Chondrocyte (in vitro differentiated cells): ENCODE measurements around the gene NR2F2. TPM values are rescaled to one million over a fixed set of nuclear protein-coding genes. Genes with fewer than 3 reads are reported as not detected.

Experiments
- DNase-seq: peaks from one replicate; pipeline ENCODE4 v3.0.0; 2021; ENCODE audit warnings: mixed read lengths, low spot score
- H3K27ac Mint-ChIP-seq: one replicate; pipeline ENCODE4 v1.8.0; 2021; ENCODE audit warnings: mild to moderate bottlenecking, moderate library complexity, mixed read lengths; ENCODE audit not compliant: unreplicated experiment
- H3K27me3 Mint-ChIP-seq: 2 replicates; pipeline ENCODE4 v1.8.0; 2021; ENCODE audit warnings: low read depth, mixed read lengths
- H3K36me3 Mint-ChIP-seq: 2 replicates; pipeline ENCODE4 v1.8.0; 2021; ENCODE audit warnings: low read depth, mixed read lengths
- H3K4me1 Mint-ChIP-seq: 2 replicates; pipeline ENCODE4 v1.8.0; 2021; ENCODE audit warnings: low read depth, mild to moderate bottlenecking, mixed read lengths
- H3K4me3 Mint-ChIP-seq: one replicate; pipeline ENCODE4 v1.8.0; 2021; ENCODE audit warnings: mild to moderate bottlenecking, moderate library complexity, mixed read lengths; ENCODE audit not compliant: unreplicated experiment
- H3K9me3 Mint-ChIP-seq: 2 replicates; pipeline ENCODE4 v1.8.0; 2021; ENCODE audit warnings: low read depth, mixed read lengths
- CTCF ChIP-seq: fragments of 200-600 bp; sonication (generic); IDR thresholded peaks from 2 replicates; pipeline ENCODE4 v1.5.0; 2021; ENCODE audit warnings: antibody characterized with exemption, mild to moderate bottlenecking, moderate library complexity
- total RNA-seq: library from RNA; stranded (reverse); gene quantifications from 3 replicates; pipeline ENCODE4 v1.2.1, GENCODE V29; 2021

NR2F2 gene
- total RNA-seq, 1 donor from 2014 or later, result 169 TPM

GRCh38 chr15:96328181-96328876 lies 2.2 kb upstream of the NR2F2 start:
- Mint-ChIP-seq H3K4me1 (peaks cover 43% of the 10 kb centered on the region), H3K4me3 (peak overlapping the region; percentile 98), H3K9me3 (no peaks in the 10 kb centered on the region), H3K27ac (peak overlapping the region; percentile 97), H3K36me3 (peaks cover 17% of the 10 kb centered on the region), H3K27me3 (no peaks in the 10 kb centered on the region)
- DNase-seq, result no peak
- no peak for TF ChIP-seq CTCF

- Mint-ChIP-seq H3K27me3 (no peaks in the 10 kb centered on the region), H3K4me1 (peaks cover 39% of the 10 kb centered on the region), H3K4me3 (peak overlapping the region; percentile 98), H3K9me3 (no peaks in the 10 kb centered on the region), H3K27ac (peak overlapping the region; percentile 97), H3K36me3 (peaks cover 22% of the 10 kb centered on the region)
- no peak for DNase-seq
- no peak for TF ChIP-seq CTCF
Measured at GRCh38 chr15:96328877-96329195, 1.7 kb upstream of the NR2F2 start.

- Mint-ChIP-seq H3K4me1 (peaks cover 33% of the 10 kb centered on the region), H3K9me3 (no peaks in the 10 kb centered on the region), H3K4me3 (peak overlapping the region; percentile 98), H3K27ac (peak overlapping the region; percentile 97), H3K27me3 (no peaks in the 10 kb centered on the region), H3K36me3 (peaks cover 28% of the 10 kb centered on the region)
- DNase-seq, result no peak
- TF ChIP-seq CTCF, result no peak
Measured at GRCh38 chr15:96329403-96329981, 1.0 kb upstream of the NR2F2 start.

GRCh38 chr15:96330064-96330449 lies 443 bp upstream of the NR2F2 start:
- Mint-ChIP-seq H3K27me3 (no peaks in the 10 kb centered on the region), H3K9me3 (no peaks in the 10 kb centered on the region), H3K27ac (peak overlapping the region; percentile 97), H3K4me3 (peak overlapping the region; percentile 98), H3K4me1 (peaks cover 30% of the 10 kb centered on the region), H3K36me3 (peaks cover 32% of the 10 kb centered on the region)
- no peak for DNase-seq
- TF ChIP-seq CTCF, result peak; percentile 1

- no peaks in the 10 kb centered on the region for H3K9me3 Mint-ChIP-seq
- no peaks in the 10 kb centered on the region for H3K27me3 Mint-ChIP-seq
- TF ChIP-seq CTCF, result no peak
- no peak for DNase-seq
- H3K36me3 Mint-ChIP-seq, result peaks cover 45% of the 10 kb centered on the region
- peaks cover 33% of the 10 kb centered on the region for H3K4me1 Mint-ChIP-seq
- peak overlapping the region; percentile 97 for H3K27ac Mint-ChIP-seq
- peak overlapping the region; percentile 96 for H3K4me3 Mint-ChIP-seq
Measured at GRCh38 chr15:96331144-96331944, 844 bp downstream of the NR2F2 start.
